GM18907 (cell line): ENCODE measurements around the gene TUBA3E.
"Not testable (repeated sequence)": the region's sequence is repeated elsewhere in the genome, so short reads cannot be mapped to it uniquely, and the experiment has no call there.

Experiments used
- ATAC-seq: cut with Tn5 transposase; IDR thresholded peaks from one replicate; pipeline ENCODE4 v1.9.1; 2021; ENCODE audit warnings: mild to moderate bottlenecking, moderate library complexity; ENCODE audit not compliant: unreplicated experiment

The TUBA3E gene

DNA sequence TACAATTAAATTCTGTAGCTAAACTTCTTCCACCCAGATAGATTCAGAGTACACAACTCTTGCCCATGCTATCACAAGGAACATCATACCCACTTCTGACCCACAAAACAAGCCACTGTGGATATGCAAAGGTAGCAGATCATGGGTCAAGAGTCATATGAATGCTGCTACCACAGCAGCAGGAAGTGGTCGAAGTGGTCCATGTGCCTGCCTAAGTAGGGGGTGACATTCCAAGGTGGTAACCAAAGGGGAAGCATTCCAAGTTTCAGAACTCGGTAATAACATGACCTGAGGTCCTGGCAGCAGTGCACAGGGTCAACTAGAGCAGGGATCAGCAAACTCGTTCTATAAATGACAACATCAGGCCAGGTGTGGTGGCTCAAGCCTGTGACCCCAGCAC lies 5.8 kb downstream of the TUBA3E start:
- ATAC-seq, result not testable (repeated sequence)

DNA sequence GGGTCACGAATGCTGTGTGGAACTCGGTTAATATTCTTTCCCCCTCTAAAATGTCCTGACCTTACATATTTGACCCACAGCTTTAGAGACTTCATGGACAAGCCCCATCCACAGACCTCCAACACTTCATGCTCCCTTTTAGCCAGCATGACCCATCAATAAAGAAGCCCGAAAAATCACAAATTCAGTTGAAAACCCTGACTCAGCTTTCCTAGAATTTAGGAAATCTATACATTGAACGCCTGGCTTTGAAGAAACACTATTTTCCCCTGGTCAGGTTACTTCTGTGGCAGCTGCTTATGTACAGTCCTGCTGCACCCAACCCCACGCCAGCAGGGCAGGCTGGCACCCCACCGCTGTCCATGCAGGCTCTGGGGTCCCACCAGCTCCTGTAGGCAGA lies 6.9 kb downstream of the TUBA3E start:
- not testable (repeated sequence) for ATAC-seq

DNA sequence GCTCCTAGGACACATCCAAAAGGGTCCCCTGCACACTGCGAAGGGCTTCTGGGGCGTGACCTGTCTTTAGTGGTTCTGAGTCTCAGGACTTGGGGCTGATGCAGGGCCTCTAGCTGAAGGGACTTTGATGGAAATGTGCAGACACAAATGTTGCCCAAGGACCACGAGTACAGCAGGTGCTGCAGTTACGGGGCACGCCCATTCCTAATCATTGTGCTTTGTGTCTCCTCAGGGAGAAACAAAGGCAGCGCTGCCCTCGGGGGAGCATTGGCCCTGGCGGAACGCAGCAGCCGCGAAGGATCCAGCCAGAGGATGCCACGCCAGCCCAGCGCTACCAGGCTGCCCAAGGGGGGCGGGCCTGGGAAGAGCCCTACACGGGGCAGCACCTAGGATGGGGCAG lies 8.0 kb downstream of the TUBA3E start:
- ATAC-seq, result no peak

DNA sequence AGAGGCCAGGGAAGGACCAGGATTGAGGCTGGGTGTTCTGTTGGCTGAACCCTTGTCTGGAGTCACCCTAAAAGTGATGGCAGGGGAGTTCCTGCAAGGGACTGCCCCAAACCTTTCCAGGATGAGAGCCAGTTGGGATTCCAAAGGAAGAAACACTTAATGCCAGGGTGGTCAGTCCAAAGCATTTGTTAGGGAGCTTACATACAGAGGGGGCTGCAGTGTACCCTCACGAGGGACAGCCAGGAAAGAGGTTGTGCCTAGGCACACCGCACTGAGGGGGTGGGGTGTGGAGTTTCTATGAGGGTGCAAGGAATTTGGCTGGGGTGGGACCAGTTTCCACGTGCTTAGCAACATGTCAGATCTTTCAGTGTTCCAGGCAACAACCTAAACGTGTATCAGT lies 9.3 kb downstream of the TUBA3E start:
- not testable (repeated sequence) for ATAC-seq

DNA sequence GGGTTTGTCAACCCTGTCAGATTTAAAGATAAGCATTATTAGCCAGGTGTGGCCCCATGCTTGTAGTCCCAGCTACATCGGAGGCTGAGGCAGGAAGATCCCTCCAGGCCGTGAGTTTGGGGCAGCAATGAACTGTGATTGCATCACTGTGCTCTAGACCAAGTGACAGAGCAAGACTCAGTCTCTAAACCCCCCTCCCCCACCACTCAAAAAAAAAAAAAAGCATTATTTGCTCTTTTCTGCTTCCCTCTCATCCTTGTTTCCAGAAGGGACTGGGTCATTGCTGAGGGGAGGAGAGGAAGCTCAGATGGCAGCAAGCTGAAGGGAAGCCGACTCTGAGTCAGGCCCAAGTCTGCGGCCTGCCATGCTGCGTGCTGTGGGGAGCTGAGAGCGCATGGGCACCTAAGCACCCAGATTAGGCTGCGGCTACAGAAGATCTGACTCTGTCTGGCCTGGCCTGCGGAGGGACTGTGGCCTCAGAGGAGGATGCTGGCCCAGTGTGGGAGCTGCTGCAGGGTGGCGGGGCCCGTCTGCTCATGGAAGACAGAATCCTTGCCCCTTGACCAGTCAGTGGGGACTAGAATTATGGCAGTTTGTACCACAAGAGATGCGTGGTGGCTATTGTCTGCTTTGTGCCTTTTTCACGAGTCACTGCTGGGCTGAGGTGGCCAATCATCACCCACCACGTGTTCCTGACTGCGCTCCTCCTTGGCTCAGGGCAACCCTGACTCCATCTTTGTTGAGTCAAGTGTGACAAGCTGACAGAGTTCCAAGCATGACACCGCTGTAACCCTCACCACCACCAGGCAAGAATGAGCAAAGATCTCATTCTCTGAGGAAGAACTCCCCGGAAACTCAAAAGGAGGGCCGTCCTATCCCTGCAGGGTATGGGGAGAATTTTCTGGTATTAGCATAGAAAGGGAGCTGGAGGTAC lies 10.1 kb downstream of the TUBA3E start:
- not testable (repeated sequence) for ATAC-seq

DNA sequence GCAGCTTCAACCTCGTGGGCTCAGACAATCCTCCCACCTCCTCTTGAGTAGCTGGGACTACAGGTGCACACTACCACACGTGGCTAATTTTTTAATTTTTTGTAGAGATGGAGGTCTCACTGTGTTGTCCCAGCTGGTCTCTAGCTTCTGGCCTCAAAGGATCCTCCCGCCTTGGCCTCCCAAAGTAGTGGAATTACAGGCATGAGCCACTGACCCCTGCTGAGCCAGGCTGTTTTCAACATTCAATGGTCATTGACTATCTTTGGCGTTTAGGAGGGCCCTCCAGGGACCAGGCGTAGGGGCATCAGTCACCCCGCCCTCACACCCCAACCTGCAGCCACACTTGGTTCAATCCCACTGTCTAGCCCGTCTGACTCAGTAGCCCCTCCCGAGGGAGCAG lies 11.0 kb downstream of the TUBA3E start:
- ATAC-seq, result no peak

DNA sequence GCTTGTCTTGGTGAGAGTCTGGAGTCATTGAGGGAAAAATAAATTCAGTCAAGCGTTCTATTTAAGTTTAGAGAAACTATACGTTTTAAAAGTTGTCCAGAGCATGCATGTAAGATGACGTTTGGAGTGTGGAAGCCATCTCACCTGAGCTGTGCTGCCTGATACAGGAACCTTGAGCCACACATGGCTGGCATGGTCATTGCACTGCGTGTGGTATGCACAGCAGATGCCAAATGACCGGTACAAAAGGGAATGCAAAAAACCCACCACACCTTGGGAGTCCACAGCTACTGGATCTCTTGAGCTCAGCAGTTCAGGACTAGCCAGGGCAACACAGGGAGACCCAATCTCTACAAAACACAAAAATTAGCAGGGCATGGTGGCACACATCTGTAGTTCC lies 11.8 kb downstream of the TUBA3E start:
- ATAC-seq, result no peak

DNA sequence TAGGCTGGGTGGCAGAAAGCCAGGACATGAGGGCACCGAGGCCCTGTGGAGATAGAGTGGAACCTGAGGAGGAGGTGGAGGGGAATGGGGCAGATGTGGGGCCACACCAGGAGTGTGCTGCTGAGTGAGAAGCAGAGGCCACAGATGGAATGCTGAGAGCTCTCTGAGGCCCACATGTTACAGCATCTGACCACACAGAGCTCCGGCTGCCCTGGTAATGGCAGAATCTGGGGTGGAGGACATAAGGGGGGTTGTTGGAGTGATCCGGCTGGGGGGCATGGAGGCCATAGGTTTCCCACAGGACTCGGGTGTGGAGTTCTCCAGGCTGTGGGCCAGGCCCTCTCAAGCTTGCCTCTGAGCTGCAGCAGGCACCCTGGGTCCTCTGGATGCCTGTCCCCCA lies 12.3 kb downstream of the TUBA3E start:
- ATAC-seq, result no peak

DNA sequence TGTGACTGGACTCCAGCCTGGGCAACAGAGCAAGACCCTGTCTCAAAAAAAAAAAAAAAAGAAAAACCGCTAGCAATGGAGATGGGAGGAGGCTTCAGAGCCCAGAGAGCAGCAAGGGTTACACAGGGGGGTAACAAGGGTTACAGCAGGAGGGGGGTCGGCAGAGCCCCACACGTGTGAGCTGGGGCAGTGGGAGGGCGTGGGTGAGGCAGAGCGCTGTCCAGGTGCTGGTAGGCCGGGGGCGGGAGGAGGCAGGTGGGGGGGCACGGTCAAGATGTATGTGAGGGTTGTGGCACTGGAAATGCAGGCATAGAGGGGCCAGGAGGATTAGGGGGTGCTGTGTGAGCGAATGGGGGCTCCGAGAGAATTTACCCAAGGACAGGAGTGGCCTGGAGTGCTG lies 12.8 kb downstream of the TUBA3E start:
- no peak for ATAC-seq

DNA sequence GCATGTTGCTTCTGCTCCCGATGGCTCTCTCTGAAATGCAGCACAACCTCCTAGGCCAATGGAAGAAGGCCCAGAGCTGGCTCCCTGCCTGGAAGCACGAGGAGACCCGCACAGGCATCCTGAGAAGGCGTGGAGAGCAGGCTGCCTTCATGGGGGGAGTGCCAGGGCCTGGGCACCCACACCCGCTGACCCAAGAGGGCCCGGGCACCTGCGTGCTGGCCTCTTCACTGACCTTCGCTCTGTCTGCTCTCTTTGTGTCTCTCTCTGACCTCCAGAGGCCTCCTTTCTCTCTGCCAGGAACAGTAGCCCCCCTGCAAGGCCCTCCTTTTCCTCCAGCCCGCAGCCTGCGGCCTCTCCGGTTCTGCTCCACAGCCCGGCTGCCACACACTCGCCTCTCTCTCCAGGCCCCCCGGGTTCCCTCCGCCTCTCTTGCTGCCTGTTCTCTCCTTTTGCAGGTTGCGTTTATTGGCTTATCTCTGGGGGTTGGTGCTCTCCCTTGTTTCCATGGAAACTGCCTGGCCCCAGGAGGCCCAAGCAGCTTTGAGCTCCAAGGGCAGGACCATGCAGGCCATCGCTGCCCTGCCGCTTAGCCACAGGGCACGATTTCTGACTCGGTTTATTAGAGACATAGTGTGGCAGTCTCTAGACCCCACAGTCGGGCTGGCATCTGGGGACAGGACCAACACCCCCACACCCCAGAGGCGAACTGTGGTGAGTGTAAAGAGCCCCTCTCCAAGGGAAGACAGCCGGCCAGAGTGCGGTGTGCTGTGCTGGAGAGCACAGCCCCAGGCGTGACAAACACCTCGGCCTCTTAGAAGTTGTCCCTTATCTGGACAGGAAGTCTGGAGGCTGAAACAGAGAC lies 14.5 kb downstream of the TUBA3E start:
- no peak for ATAC-seq

DNA sequence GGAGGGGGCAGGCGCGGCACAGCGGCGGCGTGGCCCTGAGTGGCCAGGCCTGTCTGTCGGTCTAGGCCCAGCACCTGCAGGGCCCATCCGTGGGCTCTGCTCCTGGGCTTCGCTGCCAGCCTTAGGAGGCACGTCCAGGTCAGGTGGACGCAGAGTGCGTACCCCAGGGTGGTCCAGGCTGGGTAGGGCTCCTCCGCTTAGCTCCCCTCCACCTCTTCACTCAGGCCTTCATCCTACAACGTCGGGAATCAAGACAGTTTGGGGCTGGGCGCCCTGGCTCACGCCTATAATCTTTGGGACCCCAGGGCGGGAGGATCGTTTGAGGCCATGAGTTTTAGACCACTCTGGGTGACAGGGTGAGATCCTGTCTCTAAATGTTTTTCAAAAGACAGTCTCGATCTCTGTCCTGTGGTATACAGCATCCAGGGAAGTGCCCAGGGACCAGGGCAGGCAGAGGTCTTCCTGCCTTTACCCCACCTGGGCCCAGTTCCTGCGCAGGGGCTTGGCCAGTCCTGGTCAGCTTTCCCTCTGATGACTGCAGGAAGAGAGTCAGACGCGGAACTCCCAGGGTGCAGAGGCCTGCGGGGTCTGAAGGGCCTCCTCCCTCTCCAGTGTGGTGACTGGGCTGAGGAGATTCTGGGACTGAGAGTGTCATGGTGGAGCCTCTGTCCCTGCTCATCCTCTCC lies 15.3 kb downstream of the TUBA3E start:
- not testable (repeated sequence) for ATAC-seq

DNA sequence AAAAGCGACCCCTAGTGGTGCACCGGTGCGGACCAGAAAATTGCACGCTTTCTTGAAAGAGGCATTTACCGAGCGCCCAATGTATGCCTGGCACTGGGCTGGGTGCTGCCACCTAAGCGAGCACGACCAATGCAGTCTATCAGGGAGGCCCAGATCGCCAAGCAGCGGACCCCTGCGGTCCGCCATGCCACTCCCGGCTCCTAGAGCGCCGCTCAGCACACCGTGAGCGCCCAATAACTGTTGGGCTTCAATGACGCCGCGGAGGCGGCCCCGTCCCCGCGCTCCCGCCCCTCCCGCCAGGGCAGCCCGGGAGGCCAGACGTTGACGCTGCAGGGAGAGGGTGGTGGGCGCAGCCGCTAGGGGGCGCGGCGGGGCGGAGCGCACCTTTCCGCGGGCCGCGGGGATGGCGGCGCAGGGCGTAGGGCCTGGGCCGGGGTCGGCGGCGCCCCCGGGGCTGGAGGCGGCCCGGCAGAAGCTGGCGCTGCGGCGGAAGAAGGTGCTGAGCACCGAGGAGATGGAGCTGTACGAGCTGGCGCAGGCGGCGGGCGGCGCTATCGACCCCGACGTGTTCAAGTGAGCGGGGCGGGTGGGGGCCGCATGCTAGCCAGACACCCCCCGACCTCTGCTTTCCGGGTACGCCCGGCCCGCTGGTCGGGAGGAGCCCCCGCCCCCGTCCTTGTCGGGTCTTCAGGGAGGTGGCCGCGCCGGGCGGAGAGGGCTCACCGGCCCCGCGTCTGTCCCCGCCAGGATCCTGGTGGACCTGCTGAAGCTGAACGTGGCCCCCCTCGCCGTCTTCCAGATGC lies 16.2 kb downstream of the TUBA3E start, which contains the start of gene MZT2B:
Gene MZT2B (plus strand): TSS at position 383 of the 803 bp plus-strand sequence. CDS start 21 bp downstream, at position 404.
- ATAC-seq, result peak; percentile 86

DNA sequence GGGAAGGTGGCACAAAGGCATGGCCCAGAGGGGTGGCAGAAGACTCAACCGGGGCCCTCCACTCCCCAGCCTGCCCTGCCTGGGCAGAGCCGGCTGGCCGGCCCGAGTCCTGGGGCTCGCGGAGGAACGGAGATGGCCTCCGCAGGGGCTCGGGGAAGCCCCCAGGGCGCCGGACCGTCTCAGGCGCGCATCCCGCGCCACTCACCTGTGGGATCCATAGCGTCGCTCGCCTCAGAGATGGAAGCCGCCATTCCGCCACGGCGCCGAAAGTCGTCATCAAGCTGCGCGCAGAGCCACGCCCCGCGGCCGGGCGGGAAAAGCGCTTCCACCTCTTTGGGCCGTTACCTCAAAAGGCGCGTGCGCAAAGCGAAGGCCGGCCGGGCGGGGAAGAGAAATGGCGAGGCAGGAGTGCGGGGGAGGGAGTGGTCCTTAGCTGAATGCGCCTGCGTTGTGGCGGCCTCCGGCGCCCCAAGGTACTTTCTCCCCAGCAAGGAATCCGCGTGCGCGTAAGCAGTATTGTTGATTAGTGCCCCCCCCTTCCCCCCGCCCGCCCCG lies 16.8 kb downstream of the TUBA3E start, which contains the start of gene SMPD4:
Gene SMPD4 (minus strand): TSS at position 278 of the 555 bp plus-strand sequence. CDS start 5,010 bp downstream, outside the sequence.
- peak; percentile 70 for ATAC-seq

DNA sequence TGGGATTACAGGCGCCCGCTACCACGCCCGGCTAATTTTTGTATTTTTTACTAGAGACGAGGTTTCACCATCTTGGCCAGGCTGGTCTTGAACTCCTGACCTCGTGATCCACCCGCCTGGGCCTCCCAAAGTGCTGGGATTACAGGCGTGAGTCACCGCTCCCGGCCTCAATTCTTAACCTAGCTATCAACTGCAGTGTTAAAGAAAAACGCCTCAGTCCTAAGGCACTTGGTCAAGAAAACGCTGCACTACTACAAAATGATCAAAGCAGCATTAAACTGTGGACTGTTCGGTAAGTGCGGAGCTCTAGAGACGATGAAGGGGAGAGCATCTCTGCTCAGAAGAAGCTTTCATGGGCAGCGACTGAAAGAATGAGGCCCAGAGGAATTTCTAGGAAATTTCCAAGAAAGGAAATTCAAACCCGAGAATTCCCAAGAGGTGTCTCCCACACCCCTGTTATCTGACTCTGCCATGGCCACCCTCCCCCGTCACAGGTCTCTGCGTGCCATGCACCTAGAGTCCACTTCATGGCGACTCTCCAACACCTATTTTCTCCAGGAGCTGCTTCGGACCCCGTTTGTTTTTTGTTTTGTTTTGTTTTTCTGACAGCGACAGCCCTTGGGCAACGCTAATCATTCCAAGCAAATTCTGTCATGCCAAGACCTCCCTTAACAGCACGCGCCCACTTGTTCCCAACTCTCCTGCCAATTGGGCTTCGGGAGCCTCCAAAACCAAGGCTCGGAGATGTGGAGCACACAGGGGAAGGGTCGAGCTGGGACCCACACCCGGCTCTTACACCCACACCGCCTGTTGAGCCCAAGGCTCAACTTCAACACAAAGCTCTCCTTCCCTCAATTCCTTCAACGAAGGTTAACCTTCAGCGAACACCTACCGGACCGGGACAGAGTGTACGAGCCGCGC lies 17.6 kb downstream of the TUBA3E start:
- not testable (repeated sequence) for ATAC-seq

DNA sequence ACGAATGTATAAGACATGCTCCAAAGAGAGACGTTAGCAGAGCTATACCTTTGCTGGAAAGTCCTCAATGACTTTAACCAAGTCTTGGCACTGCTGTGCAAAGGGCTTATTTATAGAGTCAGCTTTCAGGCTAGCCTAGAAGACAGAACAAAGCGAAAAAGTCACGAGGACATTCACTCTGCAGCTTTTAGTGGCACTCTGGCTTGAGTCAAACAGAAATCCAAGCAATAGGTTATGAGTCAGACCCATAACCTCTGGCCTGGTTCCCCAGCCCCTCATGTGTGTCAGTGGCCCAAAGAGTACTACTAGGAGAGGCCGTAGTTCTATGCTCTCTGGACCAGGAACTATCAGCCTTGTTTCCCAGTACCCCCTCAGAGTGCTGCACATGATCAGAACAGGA lies 23.4 kb downstream of the TUBA3E start:
- peak; percentile 47 for ATAC-seq

DNA sequence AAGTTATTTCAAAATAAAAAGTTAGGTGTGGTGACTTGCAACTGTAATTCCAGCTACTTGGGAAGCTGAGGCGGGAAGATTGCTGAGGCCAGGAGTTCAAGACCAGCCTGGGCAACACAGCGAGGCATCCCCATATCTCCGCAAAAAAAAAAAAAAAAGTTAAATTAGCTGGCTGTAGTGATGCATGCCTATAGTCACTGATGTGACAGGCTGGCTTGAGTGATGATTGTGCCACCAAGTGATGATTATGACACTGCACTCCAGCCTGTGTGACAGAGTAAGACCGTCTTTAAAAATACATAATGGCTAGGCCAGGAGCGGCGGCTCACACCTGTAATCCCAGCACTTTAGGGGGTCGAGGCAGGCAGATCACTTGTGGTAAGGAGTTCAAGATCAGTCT lies 28.3 kb downstream of the TUBA3E start:
- ATAC-seq, result no peak

DNA sequence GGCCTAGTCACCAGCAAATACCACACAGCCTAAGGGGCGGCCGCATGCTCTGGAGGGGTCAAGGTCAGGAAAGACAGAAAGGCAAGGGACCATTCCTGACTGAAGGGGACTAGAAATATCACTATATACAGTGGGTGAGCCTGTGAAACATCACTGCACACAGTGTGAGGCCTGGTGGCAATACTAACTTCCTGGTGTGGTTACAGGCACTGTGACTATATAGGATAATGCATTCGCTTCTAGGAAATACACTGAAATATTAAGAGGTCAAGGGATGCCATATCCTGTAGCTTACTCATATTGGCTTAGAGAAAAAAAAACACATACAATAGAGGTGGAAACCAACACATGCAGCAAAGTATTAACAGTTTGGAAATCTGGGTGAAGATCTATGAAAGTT lies 29.1 kb downstream of the TUBA3E start:
- ATAC-seq, result not testable (repeated sequence)

DNA sequence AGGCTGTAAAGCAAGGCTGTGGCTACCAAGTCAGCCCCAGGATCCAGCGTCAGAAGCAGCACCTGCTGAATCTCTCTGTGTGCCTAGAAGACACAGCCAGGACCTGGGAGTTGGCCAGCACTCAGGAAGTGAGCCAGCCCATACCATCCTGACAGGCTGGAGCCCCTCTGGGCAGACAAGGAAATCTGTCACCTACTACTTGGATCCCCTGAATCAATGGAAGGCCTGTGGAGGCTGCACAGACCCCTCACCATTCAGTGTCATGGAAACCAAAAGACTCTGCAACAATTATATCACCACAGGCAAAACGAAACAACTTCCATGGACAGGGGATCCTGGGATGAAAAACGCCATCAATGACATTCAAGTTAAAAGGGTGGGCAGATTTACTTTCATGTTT lies 31.6 kb downstream of the TUBA3E start:
- not testable (repeated sequence) for ATAC-seq
